Activated B cell treated with CpG ODN at 0.5 μM for 24 hours (primary cell): ENCODE data around the gene RPP30. TPM values are rescaled to one million over a fixed set of nuclear protein-coding genes. Genes with fewer than 3 reads are reported as not detected.
"Not testable (repeated sequence)": the region's sequence is repeated elsewhere in the genome, so short reads cannot be mapped to it uniquely, and the experiment has no call there.

Experiments used
- ATAC-seq: fragments of 200-7000 bp; cut with Tn5 transposase; one replicate; pipeline ENCODE4 v1.10.0; 2021; ENCODE audit warnings: low read depth, mild to moderate bottlenecking, moderate library complexity
- CTCF ChIA-PET: fragments of 350-600 bp; sonication (Branson Sonifier 250); formaldehyde crosslinking; loops from one replicate; lab custom pipeline; 2021; ENCODE audit warnings: antibody characterized with exemption; lab: Charles Lee
- POLR2A ChIA-PET: fragments of 350-600 bp; sonication (Branson Sonifier 250); formaldehyde crosslinking; loops from one replicate; lab custom pipeline; 2021; ENCODE audit warnings: antibody characterized with exemption; lab: Charles Lee
- DNase-seq: peaks from one replicate; pipeline ENCODE4 v3.0.0; 2022
- H3K27ac Mint-ChIP-seq: one replicate; pipeline ENCODE4 v1.8.0; 2020; ENCODE audit warnings: mixed read lengths
- H3K27me3 Mint-ChIP-seq: one replicate; pipeline ENCODE4 v1.8.0; 2021; ENCODE audit warnings: mixed read lengths
- H3K36me3 Mint-ChIP-seq: one replicate; pipeline ENCODE4 v1.8.0; 2021; ENCODE audit warnings: low read depth, mixed read lengths
- H3K4me1 Mint-ChIP-seq: one replicate; pipeline ENCODE4 v1.8.0; 2021; ENCODE audit warnings: mixed read lengths
- H3K4me3 Mint-ChIP-seq: one replicate; pipeline ENCODE4 v1.8.0; 2020; ENCODE audit warnings: mild to moderate bottlenecking, mixed read lengths
- H3K9me3 Mint-ChIP-seq: one replicate; pipeline ENCODE4 v1.8.0; 2020; ENCODE audit warnings: mixed read lengths
- intact Hi-C: fragments of 100-400 bp; cut with micrococcal nuclease; formaldehyde crosslinking; loops from one replicate; pipeline ENCODE4 v1.15.1; 2024
- total RNA-seq: library from RNA; stranded (reverse); gene quantifications from 2 replicates; pipeline ENCODE4 v1.2.3, GENCODE V29; 2022
- TF ChIP-seq, protein P1 (sequence below): fragments of 200-600 bp; IDR thresholded peaks from one replicate; pipeline ENCODE4 v1.8.0; 2022; ENCODE audit warnings: antibody characterized with exemption, mild to moderate bottlenecking

RPP30 gene
- total RNA-seq, 1 donor from 2014 or later, result 44.6 TPM

DNA sequence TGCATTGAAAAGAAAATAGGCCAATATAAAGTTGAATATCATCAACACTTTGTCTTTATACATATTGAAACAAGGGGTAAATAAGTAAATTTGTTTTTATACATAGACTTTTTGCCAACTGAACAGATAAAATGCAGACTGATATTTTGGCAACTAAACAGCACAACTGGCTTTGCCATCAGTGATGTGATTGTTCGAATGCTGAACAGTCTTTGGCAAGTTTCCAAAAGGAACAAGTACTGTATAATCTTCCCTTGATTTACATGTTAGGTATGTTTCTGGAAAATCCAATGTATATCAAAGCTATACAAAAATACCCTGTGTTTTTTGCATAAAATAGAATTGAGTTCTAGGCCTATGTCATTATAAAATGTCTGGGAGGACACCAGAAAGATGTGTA, 67.3 kb downstream of the RPP30 start:
- no peak overlapping the region for H3K27ac Mint-ChIP-seq
- TF ChIP-seq, protein P1, sequence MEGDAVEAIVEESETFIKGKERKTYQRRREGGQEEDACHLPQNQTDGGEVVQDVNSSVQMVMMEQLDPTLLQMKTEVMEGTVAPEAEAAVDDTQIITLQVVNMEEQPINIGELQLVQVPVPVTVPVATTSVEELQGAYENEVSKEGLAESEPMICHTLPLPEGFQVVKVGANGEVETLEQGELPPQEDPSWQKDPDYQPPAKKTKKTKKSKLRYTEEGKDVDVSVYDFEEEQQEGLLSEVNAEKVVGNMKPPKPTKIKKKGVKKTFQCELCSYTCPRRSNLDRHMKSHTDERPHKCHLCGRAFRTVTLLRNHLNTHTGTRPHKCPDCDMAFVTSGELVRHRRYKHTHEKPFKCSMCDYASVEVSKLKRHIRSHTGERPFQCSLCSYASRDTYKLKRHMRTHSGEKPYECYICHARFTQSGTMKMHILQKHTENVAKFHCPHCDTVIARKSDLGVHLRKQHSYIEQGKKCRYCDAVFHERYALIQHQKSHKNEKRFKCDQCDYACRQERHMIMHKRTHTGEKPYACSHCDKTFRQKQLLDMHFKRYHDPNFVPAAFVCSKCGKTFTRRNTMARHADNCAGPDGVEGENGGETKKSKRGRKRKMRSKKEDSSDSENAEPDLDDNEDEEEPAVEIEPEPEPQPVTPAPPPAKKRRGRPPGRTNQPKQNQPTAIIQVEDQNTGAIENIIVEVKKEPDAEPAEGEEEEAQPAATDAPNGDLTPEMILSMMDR, result no peak
- no peak overlapping the region for H3K4me3 Mint-ChIP-seq
- peaks cover 3% of the 10 kb centered on the region for H3K4me1 Mint-ChIP-seq
- intact Hi-C loops, result no loop called here
- H3K27me3 Mint-ChIP-seq, result no peaks in the 10 kb centered on the region
- no peak for ATAC-seq
- no peaks in the 10 kb centered on the region for H3K9me3 Mint-ChIP-seq
- no peaks in the 10 kb centered on the region for H3K36me3 Mint-ChIP-seq
- POLR2A ChIA-PET, result no interaction called here
- DNase-seq, result no peak
- CTCF ChIA-PET, result no interaction called here

DNA sequence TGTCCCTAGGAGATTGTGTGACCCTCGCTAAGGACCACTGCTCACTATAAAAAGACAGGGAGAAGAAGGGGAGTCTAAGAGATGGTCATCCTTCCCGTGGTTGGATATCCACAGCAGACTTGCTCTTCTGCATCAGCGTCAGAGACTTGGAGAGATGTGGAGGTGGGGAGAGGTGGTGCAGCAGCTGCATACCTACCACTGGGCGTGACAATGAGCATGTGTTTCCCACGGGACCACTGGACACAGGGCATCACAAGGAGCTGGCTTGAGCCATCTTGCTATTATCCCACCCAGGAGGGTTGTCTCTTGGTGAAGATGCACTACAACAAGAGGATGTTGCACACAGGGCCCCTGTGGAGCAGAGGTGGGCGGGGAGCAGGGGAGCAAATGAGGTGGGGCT, 67.9 kb downstream of the RPP30 start:
- TF ChIP-seq, protein P1, result no peak
- Mint-ChIP-seq H3K27ac (no peak overlapping the region), H3K27me3 (no peaks in the 10 kb centered on the region), H3K36me3 (no peaks in the 10 kb centered on the region), H3K9me3 (no peaks in the 10 kb centered on the region), H3K4me3 (no peak overlapping the region), H3K4me1 (peaks cover 3% of the 10 kb centered on the region)
- intact Hi-C loops, result no loop called here
- POLR2A ChIA-PET, result no interaction called here
- CTCF ChIA-PET, result no interaction called here
- ATAC-seq (no peak), DNase-seq (no peak)

DNA sequence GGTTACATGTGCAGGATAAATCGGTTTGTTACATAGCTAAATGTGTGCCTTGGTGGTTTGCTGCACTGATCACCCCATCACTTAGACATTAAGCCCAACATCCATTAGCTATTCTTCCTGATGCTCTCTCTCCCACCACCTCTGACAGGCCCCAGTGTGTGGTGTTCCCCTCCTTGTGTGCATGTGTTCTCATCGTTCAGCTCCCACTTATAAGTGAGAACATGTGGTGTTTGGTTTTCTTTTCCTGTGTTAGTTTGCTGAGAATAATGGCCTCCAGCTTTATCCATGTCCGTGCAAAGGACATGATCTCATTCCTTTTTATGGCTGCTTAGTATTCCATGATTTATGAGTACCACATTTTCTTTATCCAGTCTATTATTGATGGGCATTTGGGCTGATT, 71.2 kb downstream of the RPP30 start:
- H3K36me3 Mint-ChIP-seq, H3K4me1 Mint-ChIP-seq, POLR2A ChIA-PET, intact Hi-C loops, H3K4me3 Mint-ChIP-seq, CTCF ChIA-PET, H3K9me3 Mint-ChIP-seq, H3K27ac Mint-ChIP-seq, ATAC-seq, DNase-seq, H3K27me3 Mint-ChIP-seq: not testable (repeated sequence)

DNA sequence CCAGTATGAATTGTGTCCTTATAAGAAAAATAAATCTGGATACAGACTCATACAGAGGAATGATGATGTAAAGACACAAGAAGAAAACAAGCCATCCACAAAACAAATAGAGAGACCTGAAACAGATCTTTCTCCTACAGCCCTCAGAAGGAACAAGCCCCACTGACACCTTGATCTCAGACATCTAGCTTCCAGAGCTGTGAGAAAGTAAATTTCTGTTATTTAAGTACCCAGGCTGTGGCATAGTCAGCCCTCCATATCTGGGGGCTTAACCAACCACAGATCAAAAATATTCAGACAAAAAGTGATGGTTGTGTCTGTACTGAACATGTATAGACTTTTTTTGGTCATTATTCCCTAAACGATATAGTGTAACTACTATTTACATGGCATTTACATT, 73.0 kb downstream of the RPP30 start:
- no peak overlapping the region for H3K27ac Mint-ChIP-seq
- intact Hi-C loops, result no loop called here
- no peak overlapping the region for H3K4me3 Mint-ChIP-seq
- no peak for ATAC-seq
- DNase-seq, result no peak
- no peaks in the 10 kb centered on the region for H3K9me3 Mint-ChIP-seq
- TF ChIP-seq, protein P1, result no peak
- no peaks in the 10 kb centered on the region for H3K4me1 Mint-ChIP-seq
- H3K27me3 Mint-ChIP-seq, result no peaks in the 10 kb centered on the region
- POLR2A ChIA-PET, result no interaction called here
- CTCF ChIA-PET, result interaction anchor here (0.5 kb wide), 1 partner anchor 14 kb away, joined by 3 read pairs; no protein-coding TSS in a partner anchor
- no peaks in the 10 kb centered on the region for H3K36me3 Mint-ChIP-seq

DNA sequence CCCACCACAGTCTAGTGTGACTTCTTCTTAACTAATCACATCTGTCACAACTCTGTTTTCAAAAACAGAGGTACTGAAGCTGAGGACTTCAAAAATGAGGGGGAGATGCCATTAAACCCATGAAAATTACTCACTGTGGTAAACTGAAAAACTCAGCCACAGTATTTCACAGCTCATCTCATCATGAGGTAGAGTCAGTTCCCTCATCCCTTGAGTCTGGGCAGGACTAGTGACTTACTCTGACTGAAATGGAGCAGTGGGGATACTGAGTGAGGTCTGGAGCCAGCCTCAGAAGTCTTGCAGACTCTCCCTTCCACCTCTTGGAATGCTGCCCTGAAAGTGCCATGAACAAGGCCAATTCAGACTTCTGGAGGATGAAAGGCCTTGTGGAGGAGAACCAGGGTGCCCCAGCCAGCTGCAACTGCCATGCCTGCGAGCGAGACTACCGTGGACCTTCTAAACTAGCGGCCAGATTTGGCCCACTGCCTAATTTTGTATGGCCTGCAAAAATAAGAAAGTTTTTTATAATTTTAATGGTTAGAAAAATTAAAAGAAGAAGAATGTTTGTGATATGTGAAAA, 73.8 kb downstream of the RPP30 start:
- no peaks in the 10 kb centered on the region for H3K27me3 Mint-ChIP-seq
- CTCF ChIA-PET, result no interaction called here
- POLR2A ChIA-PET, result no interaction called here
- intact Hi-C loops, result no loop called here
- no peak for ATAC-seq
- TF ChIP-seq, protein P1, result no peak
- peaks cover 3% of the 10 kb centered on the region for H3K9me3 Mint-ChIP-seq
- H3K4me1 Mint-ChIP-seq, result no peaks in the 10 kb centered on the region
- no peaks in the 10 kb centered on the region for H3K36me3 Mint-ChIP-seq
- H3K27ac Mint-ChIP-seq, result no peak overlapping the region
- DNase-seq, result no peak
- H3K4me3 Mint-ChIP-seq, result no peak overlapping the region
